Measurements from ENCODE around the gene VWA3A. TPM values are rescaled to one million over a fixed set of nuclear protein-coding genes. Genes with fewer than 3 reads are reported as not detected.

The VWA3A gene
- total RNA-seq, 4 donors from 2014 or later = 0.17 to 2.0 TPM; not detected in 2

DNA sequence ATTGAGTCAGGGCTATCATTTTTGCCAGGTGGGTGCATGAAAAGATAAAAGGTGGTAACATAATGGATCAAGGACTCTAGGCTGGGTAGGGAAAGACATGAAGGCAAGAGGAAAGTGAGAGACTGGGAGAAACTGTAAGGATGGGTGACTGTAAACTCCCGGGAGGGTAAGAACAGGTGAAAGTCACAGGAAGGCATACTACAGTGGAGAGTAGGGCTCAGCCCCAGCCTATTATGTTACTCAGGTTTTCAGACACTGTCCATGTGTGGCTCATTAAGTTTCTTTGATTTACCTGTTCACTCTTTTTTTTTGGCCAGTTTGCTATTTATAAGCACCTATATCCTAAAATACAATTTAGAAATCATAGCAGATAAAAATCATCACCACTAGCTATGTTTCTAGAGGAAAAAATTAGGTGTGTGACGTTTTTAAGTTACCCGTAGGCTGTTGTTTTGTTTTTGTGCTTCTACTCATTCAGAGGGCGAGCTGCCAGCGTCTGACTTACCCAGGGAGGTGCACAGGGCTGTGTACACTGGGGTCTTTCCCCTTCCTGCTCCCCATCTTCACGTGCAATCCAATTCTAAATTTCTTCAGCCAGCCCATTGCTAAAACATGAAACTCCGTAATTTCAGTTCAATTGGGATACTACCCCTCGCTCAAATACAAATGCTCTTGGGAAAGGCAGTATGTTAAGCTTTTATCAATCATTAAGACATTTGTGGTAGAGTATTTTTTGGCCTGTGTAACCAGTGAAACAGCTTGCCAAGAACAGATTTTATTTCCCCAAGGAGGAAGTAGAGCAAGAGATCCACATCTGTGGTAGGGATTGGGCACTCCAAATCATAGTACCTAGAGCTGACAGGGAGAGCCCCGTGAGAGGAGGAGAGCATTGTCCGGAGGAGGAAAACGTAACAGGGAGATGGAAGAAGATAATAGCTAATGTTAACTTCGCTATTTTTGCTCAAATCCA, 21.7 kb upstream of the VWA3A start:
- intact Hi-C loops (cut with DNase I; ENCODE audit: low total_unique reads) = loop anchor here (5.0 kb wide), 1 partner anchor 68 kb away; the partner anchor contains the start of gene PDZD9
- TF ChIP-seq POLR2A (IDR thresholded peaks at IDR 0.05) = no peak
- TF ChIP-seq, protein P1, sequence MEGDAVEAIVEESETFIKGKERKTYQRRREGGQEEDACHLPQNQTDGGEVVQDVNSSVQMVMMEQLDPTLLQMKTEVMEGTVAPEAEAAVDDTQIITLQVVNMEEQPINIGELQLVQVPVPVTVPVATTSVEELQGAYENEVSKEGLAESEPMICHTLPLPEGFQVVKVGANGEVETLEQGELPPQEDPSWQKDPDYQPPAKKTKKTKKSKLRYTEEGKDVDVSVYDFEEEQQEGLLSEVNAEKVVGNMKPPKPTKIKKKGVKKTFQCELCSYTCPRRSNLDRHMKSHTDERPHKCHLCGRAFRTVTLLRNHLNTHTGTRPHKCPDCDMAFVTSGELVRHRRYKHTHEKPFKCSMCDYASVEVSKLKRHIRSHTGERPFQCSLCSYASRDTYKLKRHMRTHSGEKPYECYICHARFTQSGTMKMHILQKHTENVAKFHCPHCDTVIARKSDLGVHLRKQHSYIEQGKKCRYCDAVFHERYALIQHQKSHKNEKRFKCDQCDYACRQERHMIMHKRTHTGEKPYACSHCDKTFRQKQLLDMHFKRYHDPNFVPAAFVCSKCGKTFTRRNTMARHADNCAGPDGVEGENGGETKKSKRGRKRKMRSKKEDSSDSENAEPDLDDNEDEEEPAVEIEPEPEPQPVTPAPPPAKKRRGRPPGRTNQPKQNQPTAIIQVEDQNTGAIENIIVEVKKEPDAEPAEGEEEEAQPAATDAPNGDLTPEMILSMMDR (IDR thresholded peaks at IDR 0.05) = no peak
- DNase-seq (ENCODE audit: low spot score in 2 of 2) = no peak
- WGBS, 2 donors = 30 to 33% methylated on average over 12 of the region's 12 CpGs
- H3K4me3 ChIP-seq (ENCODE audit: low read depth, poor library complexity, severe bottlenecking) = no peak overlapping the region

DNA sequence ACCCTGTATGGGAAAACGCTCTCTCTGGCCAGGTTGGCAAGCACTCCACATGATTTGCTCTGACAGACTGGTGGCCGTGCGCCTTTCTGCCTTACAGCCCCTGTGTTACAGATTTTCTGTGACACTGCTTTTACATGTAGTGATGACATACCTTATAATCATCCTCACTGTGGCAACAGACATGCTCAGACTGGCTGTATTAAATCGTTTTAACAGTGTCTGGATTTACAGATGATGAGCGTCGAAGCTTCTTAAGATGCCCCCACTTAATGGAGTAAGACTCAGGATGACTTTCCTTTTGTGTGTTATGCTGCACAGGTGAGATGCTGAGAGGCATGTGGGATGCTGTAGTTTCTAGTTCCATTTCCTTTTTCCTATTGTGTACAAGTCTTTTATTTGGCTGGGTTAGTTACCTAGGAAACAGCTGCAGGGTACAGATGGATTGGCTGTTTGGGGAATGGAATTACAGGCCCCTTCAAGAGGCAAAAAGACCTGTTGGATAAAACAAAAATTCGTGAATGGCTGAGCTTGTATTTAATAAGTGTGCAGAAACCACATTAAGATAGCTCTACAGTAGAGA, 20.9 kb upstream of the VWA3A start:
- 47 to 52% methylated on average over 7 of the region's 7 CpGs for WGBS, 2 donors
- H3K4me3 ChIP-seq (ENCODE audit: low read depth, poor library complexity, severe bottlenecking) = no peak overlapping the region
- DNase-seq (ENCODE audit: low spot score in 2 of 2) = no peak
- intact Hi-C loops (cut with DNase I; ENCODE audit: low total_unique reads) = loop anchor here (5.0 kb wide), 1 partner anchor 69 kb away; the partner anchor contains the start of gene PDZD9
- no peak for TF ChIP-seq POLR2A (IDR thresholded peaks at IDR 0.05)

DNA sequence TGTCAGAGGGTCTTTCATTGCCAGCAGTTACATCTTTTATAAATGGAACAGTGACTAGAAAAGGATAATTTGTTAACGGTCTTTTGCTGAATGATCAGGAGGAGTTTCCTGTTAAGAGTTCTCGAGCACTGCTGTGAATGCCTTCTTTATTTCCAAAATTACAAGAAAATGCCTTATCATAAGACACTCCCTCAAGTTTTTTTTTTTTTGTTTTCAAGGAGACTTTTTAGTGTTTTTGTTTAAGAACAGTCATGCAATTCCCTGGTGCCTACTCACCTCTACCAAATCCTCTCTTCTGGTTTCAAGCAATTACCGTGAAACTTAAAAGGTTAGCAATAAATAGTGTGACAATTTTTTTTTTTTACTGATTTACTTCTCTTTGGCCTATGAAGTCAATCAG, 19.0 kb upstream of the VWA3A start:
- TF ChIP-seq, protein P1 (IDR thresholded peaks at IDR 0.05) = no peak
- TF ChIP-seq POLR2A (IDR thresholded peaks at IDR 0.05) = no peak
- 69 to 79% methylated on average over 3 of the region's 3 CpGs for WGBS, 2 donors
- H3K4me3 ChIP-seq (ENCODE audit: low read depth, poor library complexity, severe bottlenecking) = no peak overlapping the region
- no peak for DNase-seq (ENCODE audit: low spot score in 2 of 2)
- intact Hi-C loops (cut with DNase I; ENCODE audit: low total_unique reads) = loop anchor here (5.0 kb wide), 1 partner anchor 71 kb away; the partner anchor contains the start of gene PDZD9

DNA sequence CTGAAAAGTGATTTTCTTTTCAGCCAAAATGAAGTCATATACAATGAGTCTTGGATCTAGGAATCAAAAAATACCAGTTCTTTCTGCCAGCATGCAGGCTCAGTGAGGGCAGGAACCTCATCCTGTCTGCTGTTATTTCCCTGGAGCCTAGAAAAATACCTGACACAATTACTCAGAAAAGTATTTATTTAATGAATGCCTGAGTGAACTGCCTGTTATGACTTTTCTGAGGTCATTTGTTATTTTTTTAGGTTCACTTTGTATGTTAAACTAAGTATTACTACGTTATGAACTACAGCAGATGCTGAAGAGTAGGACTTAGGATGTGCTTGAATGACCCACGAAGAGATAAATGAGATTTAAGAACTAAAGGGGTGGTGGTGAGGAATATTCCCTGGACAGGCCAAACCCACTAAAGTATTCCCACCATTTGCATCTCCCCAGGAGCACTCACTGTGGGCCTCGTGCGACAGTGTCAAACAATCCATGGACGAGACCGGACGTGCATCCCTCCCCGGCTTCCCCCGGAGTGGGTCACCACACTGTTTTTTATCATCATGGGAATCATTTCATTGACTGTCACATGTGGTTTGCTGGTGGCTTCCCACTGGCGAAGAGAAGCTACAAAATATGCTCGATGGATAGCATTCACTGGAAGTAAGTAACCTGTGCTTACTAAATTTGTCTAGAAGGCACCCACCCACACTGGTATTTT, 17.1 kb upstream of the VWA3A start:
- intact Hi-C loops (cut with DNase I; ENCODE audit: low total_unique reads) = no loop called here
- TF ChIP-seq POLR2A (IDR thresholded peaks at IDR 0.05) = no peak
- TF ChIP-seq, protein P1 (IDR thresholded peaks at IDR 0.05) = no peak
- WGBS, 2 donors = 92 to 95% methylated on average over 11 of the region's 11 CpGs
- DNase-seq (ENCODE audit: low spot score in 2 of 2) = no peak
- no peak overlapping the region for H3K4me3 ChIP-seq (ENCODE audit: low read depth, poor library complexity, severe bottlenecking)

DNA sequence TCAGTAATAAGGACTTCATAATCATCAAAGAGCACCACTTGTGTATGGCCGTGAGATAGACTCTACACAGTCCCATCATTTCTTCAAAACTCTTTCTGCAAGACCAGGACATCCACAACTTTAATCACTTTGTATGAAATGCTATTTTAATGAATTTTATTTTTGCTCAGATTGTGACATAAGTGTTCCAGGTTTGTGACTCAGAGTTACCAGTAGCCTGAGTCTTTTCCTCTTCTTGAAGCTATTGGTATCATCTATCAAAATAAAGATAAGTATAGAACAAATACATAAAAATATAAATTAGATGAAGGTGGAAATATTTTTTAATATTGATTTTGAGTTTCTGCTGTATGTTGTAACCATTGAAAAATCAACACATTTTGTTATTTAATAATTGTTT, 16.6 kb upstream of the VWA3A start:
- TF ChIP-seq POLR2A (IDR thresholded peaks at IDR 0.05) = no peak
- TF ChIP-seq, protein P1 (IDR thresholded peaks at IDR 0.05) = no peak
- DNase-seq (ENCODE audit: low spot score in 2 of 2) = no peak
- intact Hi-C loops (cut with DNase I; ENCODE audit: low total_unique reads) = no loop called here
- 100% methylated on average over 1 of the region's 1 CpG for WGBS, 2 donors
- H3K4me3 ChIP-seq (ENCODE audit: low read depth, poor library complexity, severe bottlenecking) = no peak overlapping the region

Data from lower leg skin (tissue), 4 donors.